ENCODE data around the gene FAAP20.

FAAP20 gene

DNA sequence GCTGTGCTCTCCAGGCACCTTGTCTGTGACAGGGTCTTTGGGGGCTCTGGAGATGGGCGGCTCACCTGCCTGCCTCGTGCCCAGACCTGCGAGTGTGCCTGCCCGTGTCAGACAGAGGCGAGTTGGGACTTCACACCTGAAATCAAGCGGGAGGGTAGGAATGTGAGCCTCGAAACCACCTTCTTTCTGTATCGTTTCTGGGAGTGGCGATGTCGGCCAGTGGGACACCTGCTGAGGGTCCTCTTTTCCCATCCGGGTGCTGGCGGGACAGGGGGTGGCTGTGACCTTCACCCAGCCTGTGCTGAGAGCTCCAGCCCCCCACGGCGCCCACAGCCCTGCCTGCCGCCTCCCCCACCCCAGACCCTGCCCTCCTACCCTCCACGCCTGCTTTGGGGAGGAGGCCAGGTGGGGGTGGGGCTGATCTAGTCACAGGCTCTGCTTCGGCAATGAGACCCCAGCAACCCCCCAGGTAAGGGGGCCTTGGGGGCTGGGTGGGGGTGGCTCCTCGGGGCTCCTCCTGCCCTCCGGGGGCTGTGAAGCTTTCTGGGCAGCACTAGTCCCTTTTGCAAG is 15.6 kb upstream of the FAAP20 start:
- DNase-seq = no peak

DNA sequence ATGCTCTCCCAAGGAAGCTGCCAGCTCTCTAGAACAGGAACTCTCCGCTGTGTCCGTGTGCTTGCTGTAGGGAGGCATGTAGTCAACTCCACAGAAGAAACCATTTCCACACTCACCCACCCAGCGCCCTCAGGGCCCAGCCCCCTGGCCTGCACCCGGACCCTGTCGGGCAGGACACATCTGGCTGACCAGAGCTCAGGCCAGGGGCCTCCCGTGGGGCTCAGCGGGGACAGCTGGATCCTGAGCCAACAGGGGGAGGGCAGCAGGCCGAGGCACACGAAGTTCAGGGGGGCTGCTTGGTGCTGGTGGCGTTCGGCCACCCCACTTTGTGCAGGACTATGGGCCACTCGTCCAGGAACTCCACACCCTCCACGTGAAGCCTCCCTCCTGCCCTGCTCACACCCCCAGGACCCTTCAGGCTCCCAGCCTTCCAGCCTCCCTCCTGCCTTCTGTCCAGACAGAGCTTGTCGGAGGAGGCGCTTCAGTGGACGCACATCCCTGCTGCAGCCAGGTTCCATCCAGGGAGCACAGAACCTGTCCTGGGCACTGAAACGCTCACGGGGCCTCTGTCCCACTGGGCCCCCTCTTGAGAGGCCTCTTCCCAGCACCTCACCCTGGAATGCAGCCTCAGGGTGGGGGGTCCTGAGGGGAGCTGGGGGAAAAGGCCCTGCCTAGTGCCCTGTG is 15.0 kb upstream of the FAAP20 start:
- no peak for DNase-seq

DNA sequence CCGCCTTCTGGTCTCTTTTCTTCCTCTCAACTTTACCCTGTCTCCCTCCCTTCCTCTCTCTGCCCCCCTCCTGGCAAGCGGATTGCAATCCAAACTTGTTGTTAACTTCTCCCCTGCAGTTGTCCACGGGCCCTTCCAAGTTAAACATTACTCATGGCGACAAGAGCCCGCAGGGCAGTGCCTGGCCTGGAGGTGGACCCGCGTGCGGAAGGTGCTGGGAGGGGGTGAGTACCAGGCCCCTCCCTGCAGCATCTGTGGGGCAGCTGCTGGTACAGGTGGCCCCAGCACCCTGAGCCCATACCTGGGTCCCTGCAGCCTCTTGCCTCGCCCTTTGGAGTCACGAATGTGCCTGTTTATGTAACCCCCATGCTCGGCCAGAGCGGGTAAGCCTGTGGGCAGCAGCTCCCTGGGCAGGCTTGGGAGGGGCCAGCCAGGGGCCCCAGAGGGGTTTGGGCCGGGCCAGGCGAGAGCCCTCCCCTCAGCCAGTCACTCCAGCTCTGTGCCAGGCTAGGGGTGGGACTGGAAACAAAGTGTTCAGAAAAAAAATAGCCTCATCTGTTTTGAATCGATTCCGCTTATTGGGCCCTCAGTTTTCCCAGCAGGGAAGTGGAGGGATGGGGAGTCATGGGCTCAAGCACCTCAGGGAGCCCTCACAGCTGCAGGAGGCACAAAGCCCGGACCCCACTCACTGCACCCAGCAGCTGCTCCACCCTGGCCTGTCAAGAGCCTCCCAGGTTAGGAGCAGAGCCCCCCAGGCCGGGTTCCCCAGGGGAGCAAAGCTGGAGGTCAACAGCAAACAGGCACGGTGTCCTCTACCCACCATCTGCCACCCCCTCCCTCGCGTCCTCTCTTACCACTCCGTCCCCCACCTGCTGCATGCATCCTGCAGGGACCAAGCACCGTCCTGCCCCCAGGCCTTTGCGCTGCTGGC is 14.0 kb upstream of the FAAP20 start:
- DNase-seq = no peak

DNA sequence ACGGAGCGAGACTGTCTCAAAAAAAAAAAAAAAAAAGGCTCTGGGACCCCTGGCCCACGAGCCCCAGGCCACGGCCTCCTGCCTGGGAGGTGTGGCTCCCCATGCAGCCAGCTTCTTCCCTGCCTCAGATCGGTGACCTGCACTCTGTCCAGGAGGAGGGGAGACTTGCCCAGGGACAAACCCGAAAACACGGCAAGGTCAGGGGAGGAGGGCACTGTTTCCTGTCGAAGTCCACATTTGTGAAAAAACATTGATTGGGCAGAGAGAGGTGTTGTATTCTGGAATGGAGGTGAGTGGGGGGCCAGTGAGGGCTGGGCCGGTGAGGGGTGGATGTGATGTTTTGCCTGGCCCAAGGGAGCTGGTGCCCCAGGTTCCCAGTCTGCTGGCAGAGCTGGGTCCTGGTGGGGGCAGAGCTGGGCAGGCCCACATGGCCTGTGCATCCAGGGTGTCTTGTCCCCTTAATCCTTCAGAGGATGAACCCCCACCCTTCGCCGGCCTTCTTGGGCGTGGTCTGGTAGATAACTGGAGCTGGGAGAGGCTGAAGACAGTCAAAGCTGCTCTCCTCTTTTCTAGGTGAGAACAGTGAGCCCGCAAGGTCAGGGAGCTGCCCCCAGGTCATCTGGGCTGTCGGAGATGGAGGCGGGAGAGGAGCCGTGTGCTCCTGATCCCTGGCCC is 12.4 kb upstream of the FAAP20 start:
- no peak for DNase-seq

DNA sequence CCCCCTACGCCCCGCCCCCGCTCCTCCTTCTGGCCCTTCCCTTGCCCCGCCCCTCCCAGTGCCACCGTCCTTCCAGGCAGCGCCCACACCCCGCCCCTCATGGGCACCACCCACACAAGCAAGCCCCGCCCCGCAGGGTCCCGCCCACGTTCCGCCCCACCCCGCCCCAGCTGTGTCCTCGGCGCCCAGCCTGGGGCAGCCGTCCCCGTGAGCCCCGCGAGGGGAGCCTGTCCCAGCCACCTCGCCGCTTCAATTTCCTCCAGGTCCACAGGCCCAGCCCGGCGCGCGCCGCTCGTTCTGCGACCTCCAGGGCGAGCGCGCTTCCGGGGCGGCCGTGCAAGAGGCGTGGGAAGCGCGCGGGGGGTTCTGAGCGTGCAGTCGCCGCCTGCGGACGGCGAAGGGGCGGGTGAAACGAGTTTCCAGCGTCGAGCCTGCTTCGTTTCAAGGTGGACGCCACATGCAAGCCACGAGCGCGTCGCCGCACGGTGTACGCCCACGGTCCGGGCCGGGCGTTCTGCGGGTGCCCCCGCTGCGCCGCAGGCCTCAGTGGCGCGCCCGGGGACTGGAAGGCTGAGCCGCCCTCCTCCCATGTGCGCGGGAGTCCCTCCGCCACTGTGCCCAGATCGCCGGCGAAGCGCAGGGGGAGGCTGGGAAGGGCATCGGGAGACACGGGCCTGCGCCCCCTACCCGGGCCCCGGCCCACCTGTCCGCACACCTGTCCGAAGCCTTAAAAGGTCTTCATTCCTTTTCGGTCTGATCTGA is 10.8 kb upstream of the FAAP20 start:
- peak; percentile 75 to 89 for DNase-seq

DNA sequence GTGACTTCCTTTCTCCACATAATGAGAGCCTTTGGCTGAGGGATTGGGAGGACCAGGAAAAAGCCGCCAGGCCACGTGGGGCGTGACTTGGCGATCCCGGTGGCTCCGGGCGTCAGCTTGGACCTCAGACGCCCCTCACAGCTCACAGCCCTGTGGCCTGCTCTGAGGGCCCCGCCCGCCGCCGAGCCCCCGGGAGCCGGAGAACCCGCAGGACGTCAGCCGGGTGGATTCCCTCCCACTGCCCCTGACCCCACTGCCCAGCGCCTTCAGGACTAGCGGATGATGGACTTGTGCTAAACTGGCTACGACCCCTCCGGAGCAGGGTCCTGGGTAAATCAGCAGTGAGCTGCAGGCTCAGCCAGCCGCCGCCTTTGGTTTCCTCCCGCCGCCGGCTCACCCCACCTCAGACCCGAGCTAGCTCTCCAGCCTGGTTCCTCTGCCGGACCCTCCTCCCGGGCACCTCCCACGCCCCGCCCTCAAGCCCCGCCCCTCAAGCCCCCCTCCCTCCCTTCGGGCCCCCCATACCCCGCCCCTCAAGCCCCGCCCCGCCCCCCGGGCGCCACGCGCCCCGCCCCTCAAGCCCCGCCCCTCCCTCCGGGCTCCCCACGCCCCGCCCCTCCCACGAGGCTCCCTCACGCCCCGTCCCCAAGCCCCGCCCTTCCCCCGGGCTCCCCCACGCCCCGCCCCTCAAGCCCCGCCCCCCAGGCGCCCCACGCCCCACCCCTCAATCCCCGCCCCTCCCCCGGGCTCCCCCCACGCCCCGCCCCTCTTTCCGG is 10.0 kb upstream of the FAAP20 start:
- peak; percentile 53 to 83 for DNase-seq

DNA sequence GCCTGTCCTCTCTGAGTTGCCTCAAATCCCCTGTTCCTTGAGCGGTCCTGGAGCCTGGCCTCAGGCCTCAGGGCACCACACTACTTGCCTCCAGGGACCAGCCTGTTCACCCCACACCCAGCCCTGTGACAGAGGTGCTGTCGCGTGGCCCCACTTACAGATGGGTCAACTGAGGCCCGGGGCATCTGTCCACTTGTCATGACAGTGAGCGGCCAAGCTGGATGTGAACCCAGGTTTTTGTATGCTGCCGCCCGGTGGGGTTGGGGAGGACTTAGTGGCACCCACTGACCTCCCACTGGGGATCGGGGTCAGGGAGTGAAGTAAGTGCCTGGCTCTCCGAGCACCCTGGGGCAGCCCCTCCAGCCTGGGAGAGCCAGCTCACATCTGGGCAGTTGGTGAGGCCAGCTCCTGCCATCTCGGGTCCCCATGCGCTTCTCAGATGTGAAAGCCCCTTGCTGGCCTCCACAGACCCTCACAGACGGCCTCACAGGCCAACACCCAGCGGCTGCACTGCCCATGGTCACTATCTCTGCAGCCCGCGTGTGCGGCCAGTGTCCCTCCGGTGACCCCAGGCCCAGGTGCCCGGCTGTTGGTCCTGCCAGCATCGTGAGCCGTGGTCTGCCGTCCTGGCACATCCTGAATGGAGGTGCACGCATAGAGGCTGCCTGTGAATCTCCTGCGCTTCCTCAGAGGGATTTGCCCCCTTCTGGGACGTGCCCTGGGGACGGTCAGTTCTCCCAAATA is 9.3 kb upstream of the FAAP20 start:
- DNase-seq = no peak

DNA sequence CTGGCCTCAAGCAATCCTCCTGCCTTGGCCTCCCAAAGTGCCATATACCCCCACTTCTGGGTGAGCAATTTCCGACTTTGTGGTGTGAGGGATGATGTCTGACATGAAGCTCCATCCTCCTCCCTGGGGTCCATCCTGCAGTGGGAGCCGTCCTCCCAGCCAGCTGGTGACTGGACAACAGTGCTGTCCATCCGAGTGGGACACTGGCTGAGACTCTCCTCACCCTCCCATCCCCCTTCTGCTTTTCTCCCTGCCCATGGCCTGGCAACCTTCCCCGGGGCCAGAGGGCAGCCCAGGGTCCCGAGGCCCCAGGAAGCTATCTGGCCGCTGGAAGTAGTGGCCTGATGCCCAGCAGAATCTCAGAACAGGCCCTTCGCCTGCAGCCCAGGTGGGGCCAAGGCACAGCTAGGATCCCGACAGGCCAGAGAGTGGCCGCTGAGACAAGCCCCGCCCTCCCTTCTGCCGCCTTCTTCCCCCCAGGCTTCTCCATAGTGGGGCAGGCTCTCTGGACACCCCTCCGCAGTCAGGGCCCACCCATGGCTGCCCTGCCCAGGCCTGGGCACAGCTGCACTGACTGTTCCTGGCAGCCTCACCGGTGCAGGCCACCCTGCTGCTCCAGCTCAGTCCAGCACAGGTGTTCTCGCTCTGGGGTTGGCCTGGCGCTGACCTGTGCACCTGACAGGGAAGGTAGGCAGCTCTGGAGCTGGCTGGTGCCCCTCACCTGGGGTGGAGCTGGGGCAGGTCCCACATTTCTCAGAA is 8.4 kb upstream of the FAAP20 start:
- DNase-seq = no peak

DNA sequence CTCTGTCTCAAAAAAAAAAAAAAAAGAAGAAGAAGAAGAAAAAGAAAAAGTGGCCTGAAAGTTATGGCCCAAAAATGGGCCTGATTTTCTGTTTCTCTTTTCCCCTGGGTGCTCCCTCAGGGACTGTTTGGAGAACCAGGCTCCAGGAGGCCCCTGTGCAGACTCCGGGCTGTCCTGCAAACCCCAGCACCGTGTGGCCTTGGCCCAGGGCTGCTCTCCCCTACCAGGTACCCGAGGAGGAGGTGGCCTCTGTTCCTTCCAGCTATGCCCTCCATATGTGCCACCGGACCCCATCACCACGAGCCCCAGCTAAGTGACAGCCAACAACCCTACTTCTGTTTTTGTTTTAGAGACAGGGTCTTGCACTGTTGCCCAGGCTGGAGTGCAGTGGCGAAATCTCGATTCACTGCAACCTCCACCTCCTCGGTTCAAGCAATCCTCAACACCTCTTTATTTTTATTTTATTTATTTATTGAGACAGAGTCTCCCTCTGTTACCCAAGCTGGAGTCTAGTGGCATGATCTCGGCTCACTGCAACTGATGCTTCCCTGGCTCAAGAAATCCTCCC is 7.5 kb upstream of the FAAP20 start:
- no peak for DNase-seq

DNA sequence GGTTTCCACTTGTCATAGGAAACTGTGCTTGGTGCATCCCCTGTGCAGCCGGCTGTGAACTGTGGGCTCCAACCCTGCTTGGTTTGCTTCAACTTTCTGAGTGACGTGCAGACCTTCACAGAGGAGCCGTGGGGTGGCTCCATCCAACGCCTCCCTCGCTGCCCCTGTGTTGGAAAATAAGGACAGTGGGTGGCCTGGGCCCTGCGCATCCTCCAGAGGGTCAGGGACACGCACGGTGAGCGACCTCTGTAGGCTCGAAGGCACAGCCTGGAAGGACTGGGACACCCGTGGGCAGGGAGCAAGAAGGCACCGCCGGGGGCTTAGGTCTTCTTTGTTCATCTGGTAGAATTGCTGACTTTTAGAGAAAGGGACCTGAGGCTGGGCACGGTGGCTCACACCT is 6.5 kb upstream of the FAAP20 start:
- DNase-seq = no peak

DNA sequence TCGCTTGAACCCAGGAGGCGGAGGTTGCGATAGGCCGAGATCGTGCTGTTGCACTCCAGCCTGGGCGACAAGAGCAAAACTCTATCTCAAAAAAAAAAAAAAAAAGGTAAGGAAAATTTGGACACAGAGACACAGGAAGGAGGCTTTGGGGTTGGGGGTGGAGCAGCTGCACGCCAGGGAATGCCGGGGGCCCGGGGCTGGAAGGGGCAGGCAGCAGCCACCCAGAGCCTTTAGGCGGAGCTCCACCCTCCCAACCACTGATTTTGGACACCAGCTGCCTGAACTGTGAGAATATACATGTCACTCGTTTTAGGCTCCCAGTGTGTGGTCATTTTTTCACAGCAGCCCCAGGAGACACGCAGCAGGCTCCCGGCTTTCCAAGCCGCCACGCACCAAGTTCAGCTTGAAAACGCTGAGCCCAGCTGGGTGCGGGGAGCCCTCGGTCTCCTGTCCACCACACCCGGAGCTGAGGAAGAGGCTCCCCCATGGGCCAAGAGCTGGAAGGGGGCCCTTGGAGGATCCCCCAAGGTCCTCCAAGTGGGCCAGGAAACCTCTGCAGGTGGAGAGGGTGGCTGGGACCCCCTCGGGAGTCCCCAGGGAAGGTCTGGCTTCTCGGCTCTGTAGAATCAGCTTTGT is 5.9 kb upstream of the FAAP20 start:
- DNase-seq = no peak

DNA sequence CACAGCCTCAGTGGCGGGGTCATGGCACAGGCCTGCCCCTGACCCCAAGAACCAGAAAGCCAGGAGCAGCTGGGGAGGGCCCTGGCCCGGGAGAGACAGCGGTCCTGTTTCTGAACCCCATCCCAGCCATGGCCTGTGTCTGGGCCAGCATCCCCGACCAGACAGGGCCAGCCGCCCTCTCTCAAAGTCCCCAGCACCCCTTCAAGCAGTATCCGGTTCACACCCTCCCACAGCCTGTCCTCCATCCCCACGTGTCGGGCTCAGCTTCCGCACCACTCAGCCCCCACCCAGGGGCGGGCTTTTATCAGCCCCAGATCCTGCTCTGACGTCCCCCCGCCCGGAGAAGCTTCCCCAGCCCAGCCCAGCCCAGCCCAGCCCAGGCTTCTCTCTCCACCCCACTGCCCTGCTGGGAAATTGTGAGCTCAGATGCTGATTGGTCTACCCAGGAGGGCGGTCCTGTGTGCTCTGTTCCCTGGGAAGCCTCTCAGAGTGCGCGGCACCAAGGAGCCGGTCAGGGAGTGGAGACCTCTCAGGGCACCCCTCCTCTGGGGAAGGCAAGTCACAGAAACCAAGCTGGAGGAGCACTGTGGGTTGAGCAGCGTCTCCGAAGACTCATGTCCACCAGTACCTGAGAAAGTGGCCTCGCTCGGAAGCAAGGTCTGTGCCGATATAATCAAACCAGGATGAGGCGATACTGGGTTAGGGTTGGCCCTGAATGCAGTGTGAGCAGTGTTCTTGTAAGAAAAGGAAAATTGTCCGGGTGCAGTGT is 4.7 kb upstream of the FAAP20 start:
- peak; percentile 59 to 76 for DNase-seq

DNA sequence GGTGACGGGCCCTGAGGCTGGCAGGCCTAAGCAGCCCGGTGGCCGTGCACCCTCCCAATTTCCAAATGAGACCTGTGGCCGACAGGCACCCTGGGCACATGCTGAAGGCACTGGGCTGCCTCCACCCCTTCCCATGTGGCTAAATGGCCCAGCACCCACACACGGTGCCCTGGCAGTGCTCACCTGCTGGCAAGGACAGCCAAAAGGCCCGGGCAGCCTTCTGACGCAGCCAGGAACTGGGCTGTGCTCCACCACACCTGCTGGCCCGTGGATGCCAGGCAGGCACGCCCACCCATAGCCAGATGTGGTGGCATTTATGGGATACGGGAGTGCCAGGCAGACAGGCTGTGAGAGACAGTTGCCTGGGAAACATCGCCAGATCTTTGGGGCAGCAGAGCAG is 4.0 kb upstream of the FAAP20 start:
- DNase-seq = no peak

DNA sequence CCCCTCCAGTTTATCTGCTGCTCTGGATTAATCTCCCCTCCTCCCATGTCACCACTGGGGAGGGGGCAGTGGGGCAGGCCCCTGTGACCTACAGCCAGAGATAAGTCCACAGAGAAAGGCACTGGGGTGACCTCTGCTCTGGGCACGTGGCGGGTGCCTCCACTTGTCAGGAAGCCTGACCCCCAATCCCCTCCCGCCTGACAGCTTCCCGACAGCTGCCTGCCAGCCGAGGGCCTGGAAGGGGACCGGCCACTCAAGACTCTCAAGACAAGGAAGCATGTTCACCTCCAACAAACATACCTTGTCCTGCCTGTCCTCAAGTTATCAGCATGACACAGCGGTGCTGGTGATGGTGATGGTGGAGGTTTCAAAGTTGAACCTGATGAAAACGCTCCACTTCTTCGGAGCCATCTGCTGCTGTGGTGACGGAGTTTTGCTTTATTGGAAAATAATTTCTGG is 3.2 kb upstream of the FAAP20 start:
- DNase-seq = no peak

DNA sequence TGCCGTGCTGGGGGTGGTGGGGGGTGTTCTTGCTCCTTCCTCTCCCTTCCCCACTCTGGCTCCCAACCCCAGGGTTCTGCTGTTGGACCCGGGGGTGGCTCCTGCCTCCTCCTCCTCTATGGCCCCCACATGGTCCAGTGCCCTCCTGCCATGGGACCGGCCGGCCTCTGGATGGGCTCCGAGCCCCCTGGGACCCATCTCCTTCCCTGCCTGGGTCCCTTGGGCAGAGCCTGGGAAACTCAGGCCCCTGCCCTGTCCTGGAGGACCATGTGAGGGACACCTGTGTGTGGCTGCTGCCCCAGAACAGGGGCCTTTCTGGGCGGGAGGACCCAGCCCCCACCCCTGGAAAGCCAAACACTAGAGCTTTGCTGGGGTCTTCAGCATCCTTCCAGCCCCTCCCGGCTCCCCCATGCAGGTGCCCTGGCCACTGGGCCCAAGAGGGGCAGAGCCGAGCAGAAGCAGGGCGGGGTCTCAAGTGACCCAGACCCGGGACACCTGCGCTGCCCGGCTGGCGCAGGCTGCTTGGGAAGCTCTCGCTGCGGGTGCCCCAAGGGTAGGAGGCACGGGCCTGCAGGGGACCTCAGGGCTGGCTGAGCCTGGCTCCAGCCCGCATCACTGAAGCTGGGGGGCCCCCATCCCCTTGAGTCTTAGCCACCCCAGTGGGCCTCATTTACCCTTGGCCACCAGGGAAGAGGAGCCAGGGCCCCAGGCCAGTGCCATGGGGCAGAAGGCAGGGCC is 2.5 kb upstream of the FAAP20 start:
- DNase-seq = no peak

DNA sequence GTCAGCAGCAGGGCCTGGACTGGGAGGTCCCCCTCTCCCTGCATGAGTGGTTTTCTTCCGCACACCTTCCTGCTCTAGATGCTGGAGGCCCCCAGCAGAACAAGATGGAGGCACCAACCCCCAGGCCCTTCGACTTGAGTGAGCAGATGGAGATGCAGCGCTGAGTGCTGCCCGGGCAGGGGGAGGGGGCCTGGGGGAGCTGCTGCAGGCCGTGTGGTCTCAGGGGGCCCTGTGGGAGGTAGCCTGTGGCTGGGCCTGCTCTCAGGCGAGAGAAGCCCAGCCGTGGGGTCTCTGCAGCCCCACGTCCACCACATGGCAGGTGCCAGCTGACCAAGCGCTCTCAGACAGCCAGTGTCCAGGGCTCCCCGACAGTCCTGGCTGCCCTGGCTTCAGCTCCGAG is 1.2 kb upstream of the FAAP20 start:
- no peak for DNase-seq

DNA sequence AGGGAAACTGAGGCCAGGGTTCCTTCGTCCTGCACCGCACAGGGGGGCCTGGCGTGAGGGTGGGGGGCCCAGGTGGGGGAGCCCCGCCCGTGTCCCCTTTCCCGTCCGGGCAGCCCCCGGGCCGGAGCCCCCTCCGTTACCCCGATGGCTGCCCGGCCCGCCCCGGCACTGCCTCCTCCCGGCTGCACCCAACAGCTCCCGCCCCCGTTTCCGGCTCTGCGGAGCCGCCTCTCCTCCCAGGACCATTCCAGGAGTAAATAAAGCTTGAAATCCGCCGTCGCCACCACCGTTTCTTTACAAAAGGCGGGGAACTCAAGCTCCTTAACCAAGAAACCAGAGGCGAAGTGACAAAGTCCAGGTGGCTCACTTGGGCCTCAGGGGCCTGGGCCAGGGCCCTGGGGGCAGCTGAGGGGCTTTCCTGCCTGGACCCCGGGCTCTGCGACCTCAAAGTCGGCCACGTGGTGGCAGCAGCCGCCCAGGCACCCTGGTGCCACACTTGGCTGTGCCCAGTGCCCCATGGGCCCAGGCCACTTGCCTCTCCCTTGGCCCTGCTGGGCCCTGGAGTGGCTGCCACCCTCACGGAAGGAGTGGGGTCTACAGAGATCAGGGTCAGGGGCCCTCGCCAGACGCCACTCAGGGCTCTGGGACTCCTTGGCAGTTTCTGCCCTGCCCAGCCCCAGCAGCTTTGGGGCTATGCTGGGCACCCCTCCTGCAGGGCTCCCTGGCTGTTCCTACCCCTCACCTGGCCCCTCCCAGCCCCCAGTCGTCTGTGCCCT is 514 bp upstream of the FAAP20 start:
- DNase-seq = peak; percentile 83 to 85
